SK-N-SH (cell line): Measurements from ENCODE around the gene NMNAT1. TPM values are rescaled to one million over a fixed set of nuclear protein-coding genes. Genes with fewer than 3 reads are reported as not detected.

Experiments used
- CTCF ChIA-PET: fragments of 300-600, 350-600 bp; formaldehyde crosslinking; extraction: SDS; loops from one replicate; lab custom pipeline; 2021; lab: Yijun Ruan, JAX
- POLR2A ChIA-PET: fragments of 350-600 bp; sonication (Branson Sonifier 250); formaldehyde crosslinking; extraction: SDS; loops from one replicate; lab custom pipeline; 2020; ENCODE audit warnings: antibody characterized with exemption, inconsistent platforms; lab: Yijun Ruan, JAX
- DNase-seq: peaks from one replicate; pipeline ENCODE4 v3.0.0; 2012
- H2AFZ ChIP-seq: fragments of 200-600 bp; sonication (generic); 2 replicates; pipeline ENCODE4 v1.8.1; 2016; ENCODE audit warnings: antibody characterized with exemption, mild to moderate bottlenecking, low read depth
- H3F3A ChIP-seq: fragments of 200-600 bp; sonication (generic); replicated peaks from 2 replicates; pipeline ENCODE3; 2016; ENCODE audit warnings: antibody characterized with exemption, mild to moderate bottlenecking; ENCODE audit not compliant: insufficient read depth
- H3K27ac ChIP-seq, 2 experiments: fragments of 200-500 bp in 1 of 2; fragments of 200-600 bp in 1 of 2; sonication (Bioruptor generic) in 1 of 2; sonication (generic), shearing (Covaris generic) in 1 of 2; 2 replicates each; pipeline versions ENCODE4 v1.5.1 to v1.6.1; 2014 to 2016; ENCODE audit warnings: low read depth in 2 of 2, inconsistent platforms in 1 of 2, low read length in 1 of 2, mild to moderate bottlenecking in 1 of 2, mixed read lengths in 1 of 2
- H3K27me3 ChIP-seq: fragments of 200-600 bp; sonication (generic), shearing (Covaris generic); 2 replicates; pipeline ENCODE4 v1.6.1; 2016; ENCODE audit warnings: mixed run types; ENCODE audit not compliant: insufficient read depth
- H3K36me3 ChIP-seq, 2 experiments: fragments of 200-500 bp in 1 of 2; fragments of 200-600 bp in 1 of 2; sonication (Bioruptor generic) in 1 of 2; sonication (generic) in 1 of 2; replicated peaks in 1 of 2; 2 replicates each; pipeline versions ENCODE3 to v1.5.1; 2014 to 2016; ENCODE audit warnings: low read length in 1 of 2, mild to moderate bottlenecking in 1 of 2; ENCODE audit not compliant: insufficient read depth in 2 of 2, control insufficient read depth in 1 of 2
- H3K4me1 ChIP-seq, 2 experiments: fragments of 200-500 bp in 1 of 2; fragments of 200-600 bp in 1 of 2; sonication (Bioruptor generic) in 1 of 2; sonication (generic), shearing (Covaris generic) in 1 of 2; 2 replicates each; pipeline versions ENCODE4 v1.5.1 to v1.6.1; 2014 to 2016; ENCODE audit warnings: low read depth in 1 of 2, low read length in 1 of 2, mixed run types in 1 of 2; ENCODE audit not compliant: insufficient read depth in 2 of 2, control insufficient read depth in 1 of 2
- H3K4me2 ChIP-seq: fragments of 200-600 bp; sonication (generic), shearing (Covaris generic); 2 replicates; pipeline ENCODE4 v1.6.1; 2017; ENCODE audit warnings: mixed run types
- H3K4me3 ChIP-seq, 2 experiments: fragments of 200-500 bp in 1 of 2; fragments of 200-600 bp in 1 of 2; sonication (Bioruptor generic) in 1 of 2; sonication (generic), shearing (Covaris generic) in 1 of 2; 2 replicates each; pipeline versions ENCODE4 v1.5.1 to v1.8.1; 2014 to 2016; ENCODE audit warnings: low read depth in 2 of 2, inconsistent platforms in 1 of 2, low read length in 1 of 2, mild to moderate bottlenecking in 1 of 2, mixed read lengths in 1 of 2, moderate library complexity in 1 of 2
- H3K79me2 ChIP-seq: fragments of 200-600 bp; sonication (generic); 2 replicates; pipeline ENCODE4 v1.8.1; 2017; ENCODE audit warnings: mild to moderate bottlenecking; ENCODE audit not compliant: insufficient read depth
- H3K9ac ChIP-seq: fragments of 200-600 bp; sonication (generic); 2 replicates; pipeline ENCODE4 v1.6.1; 2017; ENCODE audit warnings: mixed run types
- H3K9me2 ChIP-seq: fragments of 200-600 bp; sonication (generic); 2 replicates; pipeline ENCODE4 v1.6.1; 2017; ENCODE audit warnings: mixed run types
- H3K9me3 ChIP-seq: fragments of 200-600 bp; sonication (generic); 2 replicates; pipeline ENCODE4 v1.6.1; 2017; ENCODE audit warnings: mixed run types, mild to moderate bottlenecking, moderate library complexity
- H4K20me1 ChIP-seq: fragments of 200-600 bp; sonication (generic); 2 replicates; pipeline ENCODE4 v1.6.1; 2017; ENCODE audit warnings: mild to moderate bottlenecking, mixed run types; ENCODE audit not compliant: insufficient read depth
- CHD2 ChIP-seq: fragments of 150-350 bp; IDR thresholded peaks from 2 replicates; pipeline ENCODE4 v1.6.1; 2018; ENCODE audit warnings: low read length; ENCODE audit not compliant: partially characterized antibody
- EP300 ChIP-seq, 2 experiments: IDR thresholded peaks; 2 replicates each; pipeline versions ENCODE4 v1.4.0 to v1.6.1; 2012; ENCODE audit warnings: borderline replicate concordance in 1 of 2, low read depth in 1 of 2, low read length in 1 of 2
- EZH2phosphoT487 ChIP-seq: fragments of 200-600 bp; sonication (generic); IDR thresholded peaks from 2 replicates; pipeline ENCODE4 v1.6.1; 2017; ENCODE audit warnings: low read depth, mixed run types, mild to moderate bottlenecking, antibody characterized with exemption, moderate library complexity, borderline replicate concordance
- FOXJ3 ChIP-seq: sonication (generic); formaldehyde crosslinking; IDR thresholded peaks from 2 replicates; pipeline ENCODE4 v1.5.1; 2020; ENCODE audit warnings: mild to moderate bottlenecking, missing genetic modification reagents
- FOXM1 ChIP-seq: IDR thresholded peaks from 2 replicates; pipeline ENCODE4 v1.4.0; 2012; ENCODE audit warnings: low read depth, mild to moderate bottlenecking
- GABPA ChIP-seq: IDR thresholded peaks from 2 replicates; pipeline ENCODE4 v1.4.0; 2012; ENCODE audit warnings: low read depth, mild to moderate bottlenecking
- GATA2 ChIP-seq: sonication (generic); formaldehyde crosslinking; IDR thresholded peaks from 2 replicates; pipeline ENCODE4 v1.5.0; 2020; ENCODE audit warnings: mild to moderate bottlenecking, missing genetic modification reagents
- JUND ChIP-seq: IDR thresholded peaks from 2 replicates; pipeline ENCODE4 v1.4.0; 2012
- MEF2A ChIP-seq: IDR thresholded peaks from 2 replicates; pipeline ENCODE4 v1.4.0; 2012; ENCODE audit warnings: low read depth, borderline replicate concordance
- NFIC ChIP-seq: IDR thresholded peaks from 2 replicates; pipeline ENCODE4 v1.4.0; 2012; ENCODE audit warnings: borderline replicate concordance
- POLR2AphosphoS5 ChIP-seq: IDR thresholded peaks from 2 replicates; pipeline ENCODE4 v1.6.1; 2012; ENCODE audit warnings: low read depth, low read length
- RXRA ChIP-seq: IDR thresholded peaks from 2 replicates; pipeline ENCODE4 v1.4.0; 2012; ENCODE audit warnings: low read depth, mild to moderate bottlenecking, borderline replicate concordance
- TAF1 ChIP-seq: IDR thresholded peaks from 2 replicates; pipeline ENCODE4 v1.6.1; 2012; ENCODE audit warnings: low read depth, mild to moderate bottlenecking, low read length, moderate library complexity, borderline replicate concordance
- TCF12 ChIP-seq: IDR thresholded peaks from 2 replicates; pipeline ENCODE4 v1.4.0; 2012
- TEAD4 ChIP-seq: IDR thresholded peaks from 2 replicates; pipeline ENCODE4 v1.4.0; 2012; ENCODE audit warnings: mild to moderate bottlenecking, borderline replicate concordance; ENCODE audit not compliant: insufficient read depth
- YY1 ChIP-seq: IDR thresholded peaks from 2 replicates; pipeline ENCODE4 v1.4.0; 2012; ENCODE audit warnings: low read depth, mild to moderate bottlenecking
- WGBS: methylation state at CpG from one replicate; pipeline ENCODE4 v1.1.6; 2017; ENCODE audit warnings: low lambda C conversion rate; 5-methylcytosine and 5-hydroxymethylcytosine counted together
- polyA plus RNA-seq, 3 experiments: library from polyadenylated mRNA; depleted of rRNA; stranded (reverse); fragments of >200 nt; gene quantifications; 2 replicates each; pipeline ENCODE4 v1.2.3, GENCODE V29; 2012
- TF ChIP-seq, protein P1 (sequence below): IDR thresholded peaks from 2 replicates; pipeline ENCODE4 v1.4.0; 2012; ENCODE audit warnings: low read depth, borderline replicate concordance
- TF ChIP-seq, protein P2 (sequence below): IDR thresholded peaks from 2 replicates; pipeline ENCODE4 v1.4.0; 2012; ENCODE audit warnings: low read depth, borderline replicate concordance
- TF ChIP-seq, protein P3 (sequence below): fragments of 150-350 bp; IDR thresholded peaks from 2 replicates; pipeline ENCODE4 v1.6.1; 2017; ENCODE audit warnings: antibody characterized with exemption, low read length, low read depth, borderline replicate concordance

The NMNAT1 gene
- polyA plus RNA-seq, 1 of the 3 experiments (the other 2 are of a cell fraction) = 7.0 TPM

DNA sequence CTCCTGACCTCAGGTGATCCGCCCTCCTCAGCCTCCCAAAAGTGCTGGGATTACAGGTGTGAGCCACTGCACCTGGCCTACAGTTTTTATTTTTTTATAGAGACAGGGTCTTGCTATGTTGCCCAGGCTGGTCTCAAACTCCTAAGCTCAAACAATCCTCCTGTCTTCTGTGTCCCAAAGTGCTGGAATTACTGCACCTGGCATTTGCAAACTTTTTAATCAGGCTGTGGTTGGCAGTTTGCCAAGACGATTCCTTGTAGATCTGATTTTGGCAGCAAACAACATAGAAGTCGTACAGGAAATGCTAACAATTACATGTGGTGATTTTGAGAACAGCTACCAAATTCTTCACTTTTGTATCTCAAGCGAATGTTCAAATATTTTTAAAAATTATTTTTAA is 63.9 kb downstream of the NMNAT1 start:
- Histone ChIP-seq H3K9me2 (no peaks in the 10 kb centered on the region), H3K27me3 (no peaks in the 10 kb centered on the region), H4K20me1 (no peaks in the 10 kb centered on the region), H3K4me1 (no peaks in the 10 kb centered on the region), H3K4me2 (no peak overlapping the region), H3K27ac (no peak overlapping the region), H3K4me3 (no peak overlapping the region), H3K36me3 (no peaks in the 10 kb centered on the region), H3K9me3 (no peaks in the 10 kb centered on the region), H3F3A (no peaks in the 10 kb centered on the region), H2AFZ (no peak overlapping the region), H3K79me2 (no peaks in the 10 kb centered on the region), H3K9ac (no peak overlapping the region)
- 39% methylated on average over 4 of the region's 4 CpGs for WGBS
- ChIA-PET POLR2A (no interaction called here), CTCF (interaction anchor here (1.4 kb wide), 1 partner anchor 56 kb away, joined by 5 read pairs; no protein-coding TSS in a partner anchor)
- DNase-seq = no peak
- TF ChIP-seq TEAD4 = no peak
- TF ChIP-seq EZH2phosphoT487 = no peak
- peak; percentile 41 for TF ChIP-seq NFIC
- no peak for TF ChIP-seq YY1

DNA sequence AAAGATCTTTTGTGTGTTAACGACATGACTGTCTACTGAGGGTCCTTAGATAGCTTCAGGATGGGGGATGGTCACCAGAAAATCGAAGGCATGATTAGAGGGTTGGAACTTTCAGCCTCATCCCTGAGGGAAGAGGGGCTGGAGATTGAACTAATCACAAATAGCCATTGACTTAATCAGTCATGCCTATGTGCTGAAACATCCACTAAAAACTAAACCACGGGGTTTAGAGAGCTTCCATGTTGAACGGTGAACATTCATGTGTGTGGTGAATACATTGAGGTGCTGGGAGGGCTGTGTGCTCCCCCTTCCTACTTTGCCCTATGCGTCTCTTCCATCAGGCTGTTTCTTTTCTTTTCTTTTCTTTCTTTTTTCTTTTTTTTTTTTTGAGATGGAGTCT is 70.7 kb downstream of the NMNAT1 start:
- Histone ChIP-seq H3F3A (no peaks in the 10 kb centered on the region), H3K9me2 (no peaks in the 10 kb centered on the region), H3K4me2 (no peak overlapping the region), H3K9me3 (no peaks in the 10 kb centered on the region), H2AFZ (no peak overlapping the region), H3K36me3 (no peaks in the 10 kb centered on the region), H3K9ac (no peak overlapping the region), H4K20me1 (no peaks in the 10 kb centered on the region), H3K79me2 (no peaks in the 10 kb centered on the region)
- no peak for DNase-seq
- CTCF ChIA-PET = no interaction called here
- 71% methylated on average over 5 of the region's 5 CpGs for WGBS
- TF ChIP-seq GATA2 (no peak), POLR2AphosphoS5 (no peak), GABPA (no peak), JUND (no peak), NFIC (no peak), EP300 (IDR thresholded peaks at IDR 0.05; ENCODE audit: borderline replicate concordance in 1 of 2, low read depth in 1 of 2, low read length in 1 of 2) (no peak), CHD2 (no peak), FOXJ3 (CRISPR knock-in tag) (no peak), MEF2A (no peak), TCF12 (no peak), EZH2phosphoT487 (no peak), FOXM1 (no peak), RXRA (no peak), TAF1 (no peak)
- TF ChIP-seq, protein P1, sequence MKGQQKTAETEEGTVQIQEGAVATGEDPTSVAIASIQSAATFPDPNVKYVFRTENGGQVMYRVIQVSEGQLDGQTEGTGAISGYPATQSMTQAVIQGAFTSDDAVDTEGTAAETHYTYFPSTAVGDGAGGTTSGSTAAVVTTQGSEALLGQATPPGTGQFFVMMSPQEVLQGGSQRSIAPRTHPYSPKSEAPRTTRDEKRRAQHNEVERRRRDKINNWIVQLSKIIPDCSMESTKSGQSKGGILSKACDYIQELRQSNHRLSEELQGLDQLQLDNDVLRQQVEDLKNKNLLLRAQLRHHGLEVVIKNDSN = no peak
- TF ChIP-seq, protein P2, sequence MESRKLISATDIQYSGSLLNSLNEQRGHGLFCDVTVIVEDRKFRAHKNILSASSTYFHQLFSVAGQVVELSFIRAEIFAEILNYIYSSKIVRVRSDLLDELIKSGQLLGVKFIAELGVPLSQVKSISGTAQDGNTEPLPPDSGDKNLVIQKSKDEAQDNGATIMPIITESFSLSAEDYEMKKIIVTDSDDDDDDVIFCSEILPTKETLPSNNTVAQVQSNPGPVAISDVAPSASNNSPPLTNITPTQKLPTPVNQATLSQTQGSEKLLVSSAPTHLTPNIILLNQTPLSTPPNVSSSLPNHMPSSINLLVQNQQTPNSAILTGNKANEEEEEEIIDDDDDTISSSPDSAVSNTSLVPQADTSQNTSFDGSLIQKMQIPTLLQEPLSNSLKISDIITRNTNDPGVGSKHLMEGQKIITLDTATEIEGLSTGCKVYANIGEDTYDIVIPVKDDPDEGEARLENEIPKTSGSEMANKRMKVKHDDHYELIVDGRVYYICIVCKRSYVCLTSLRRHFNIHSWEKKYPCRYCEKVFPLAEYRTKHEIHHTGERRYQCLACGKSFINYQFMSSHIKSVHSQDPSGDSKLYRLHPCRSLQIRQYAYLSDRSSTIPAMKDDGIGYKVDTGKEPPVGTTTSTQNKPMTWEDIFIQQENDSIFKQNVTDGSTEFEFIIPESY = no peak
- TF ChIP-seq, protein P3, sequence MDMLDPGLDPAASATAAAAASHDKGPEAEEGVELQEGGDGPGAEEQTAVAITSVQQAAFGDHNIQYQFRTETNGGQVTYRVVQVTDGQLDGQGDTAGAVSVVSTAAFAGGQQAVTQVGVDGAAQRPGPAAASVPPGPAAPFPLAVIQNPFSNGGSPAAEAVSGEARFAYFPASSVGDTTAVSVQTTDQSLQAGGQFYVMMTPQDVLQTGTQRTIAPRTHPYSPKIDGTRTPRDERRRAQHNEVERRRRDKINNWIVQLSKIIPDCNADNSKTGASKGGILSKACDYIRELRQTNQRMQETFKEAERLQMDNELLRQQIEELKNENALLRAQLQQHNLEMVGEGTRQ = no peak
- TF ChIP-seq, all 33 proteins: peak for 0
- POLR2A ChIA-PET = no interaction called here
- Histone ChIP-seq H3K4me1 (peaks cover 0 to 5% of the 10 kb centered on the region in 2 experiments; a peak in 1 of 4 replicates), H3K4me3 (no peak overlapping the region), H3K27me3 (no peaks in the 10 kb centered on the region), H3K27ac (no peak overlapping the region)
